Muscle layer of duodenum (tissue), 2 donors: Measurements from ENCODE around the gene WDFY3.

Source experiments
- H3K27ac ChIP-seq: one replicate; pipeline ENCODE4 v1.7.0; 2013; ENCODE audit warnings: mild to moderate bottlenecking, low read length
- H3K27me3 ChIP-seq: one replicate; pipeline ENCODE4 v1.7.0; 2013; ENCODE audit warnings: low read depth, mild to moderate bottlenecking, control low read depth, low read length
- H3K36me3 ChIP-seq, 2 donors: one replicate each; pipeline ENCODE4 v1.7.0; 2013; ENCODE audit warnings: low read length in 2 of 2, control low read depth in 1 of 2, mild to moderate bottlenecking in 1 of 2; ENCODE audit not compliant: insufficient read depth in 2 of 2, control insufficient read depth in 1 of 2
- H3K4me1 ChIP-seq, 2 donors: one replicate each; pipeline ENCODE4 v1.7.0; 2013; ENCODE audit warnings: low read length in 2 of 2, mild to moderate bottlenecking in 2 of 2, control low read depth in 1 of 2, moderate library complexity in 1 of 2; ENCODE audit not compliant: insufficient read depth in 2 of 2, control insufficient read depth in 1 of 2
- H3K4me3 ChIP-seq, 2 donors: one replicate each; pipeline ENCODE4 v1.7.0; 2013; ENCODE audit warnings: low read length in 2 of 2, low read depth in 1 of 2, mild to moderate bottlenecking in 1 of 2
- H3K9me3 ChIP-seq, 2 donors: one replicate each; pipeline ENCODE4 v1.7.0; 2013; ENCODE audit warnings: low read length in 2 of 2, control low read depth in 1 of 2, mild to moderate bottlenecking in 1 of 2; ENCODE audit not compliant: control insufficient read depth in 1 of 2
- donor health status: healthy.

WDFY3 gene

DNA sequence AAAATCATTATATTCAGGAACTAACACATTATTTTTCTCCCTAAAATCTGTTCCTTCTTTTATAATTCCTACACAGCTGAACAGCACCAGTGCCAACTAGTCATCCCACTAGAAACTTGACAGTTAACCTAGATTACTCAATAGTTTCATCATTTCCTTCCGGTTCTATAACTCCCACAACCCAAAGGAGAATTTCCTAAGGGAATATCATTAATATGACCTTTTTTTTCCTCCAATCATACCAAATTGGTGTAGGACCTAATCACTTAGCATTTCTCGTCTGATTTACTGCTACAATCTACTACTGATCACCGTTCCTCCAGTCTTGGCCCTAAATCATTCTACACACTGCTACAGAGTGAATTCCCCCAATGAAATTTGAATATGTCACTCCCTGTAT lies 45.9 kb downstream of the WDFY3 start:
- Histone ChIP-seq H3K27me3 (no peaks in the 10 kb centered on the region), H3K4me3 (no peak overlapping the region), H3K9me3 (no peaks in the 10 kb centered on the region), H3K4me1 (peaks cover 0 to 9% of the 10 kb centered on the region in 2 donors), H3K27ac (no peak overlapping the region), H3K36me3 (no peaks in the 10 kb centered on the region)

DNA sequence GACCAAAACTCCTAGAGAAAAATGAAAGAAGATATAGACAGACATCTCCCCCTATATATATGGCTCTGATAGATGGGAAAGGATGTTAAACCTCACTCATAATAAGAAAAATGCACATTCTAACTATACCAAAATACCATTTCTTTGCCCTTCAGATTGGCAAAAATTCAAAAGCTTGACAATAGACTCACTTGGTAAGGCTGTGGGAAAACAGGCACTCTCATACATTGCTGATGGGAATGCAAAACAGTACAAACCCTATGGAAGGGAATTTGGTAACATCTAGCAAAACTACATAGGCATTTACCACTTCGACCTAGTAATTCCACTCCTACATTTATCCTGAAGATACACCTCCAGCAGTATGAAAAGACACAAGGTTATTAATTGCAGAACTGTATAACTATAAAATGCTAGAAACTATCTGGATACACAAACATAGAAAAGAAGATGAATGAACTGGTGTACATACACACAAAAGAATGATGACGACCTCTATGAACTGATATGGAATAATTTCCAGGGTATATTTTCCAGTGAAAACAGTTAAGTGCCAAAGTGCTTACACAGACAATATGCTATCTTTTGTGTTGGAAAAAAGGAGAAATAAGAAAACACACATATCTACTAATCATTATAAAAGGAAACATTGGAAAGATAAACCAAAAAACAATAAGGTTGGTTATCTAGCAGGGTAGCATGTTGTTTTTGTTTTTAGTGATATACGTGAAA lies 48.5 kb downstream of the WDFY3 start:
- Histone ChIP-seq H3K27ac (no peak overlapping the region), H3K36me3 (peaks cover 0 to 7% of the 10 kb centered on the region in 2 donors), H3K27me3 (no peaks in the 10 kb centered on the region), H3K9me3 (no peaks in the 10 kb centered on the region), H3K4me3 (no peak overlapping the region), H3K4me1 (peaks cover 0 to 19% of the 10 kb centered on the region in 2 donors)

DNA sequence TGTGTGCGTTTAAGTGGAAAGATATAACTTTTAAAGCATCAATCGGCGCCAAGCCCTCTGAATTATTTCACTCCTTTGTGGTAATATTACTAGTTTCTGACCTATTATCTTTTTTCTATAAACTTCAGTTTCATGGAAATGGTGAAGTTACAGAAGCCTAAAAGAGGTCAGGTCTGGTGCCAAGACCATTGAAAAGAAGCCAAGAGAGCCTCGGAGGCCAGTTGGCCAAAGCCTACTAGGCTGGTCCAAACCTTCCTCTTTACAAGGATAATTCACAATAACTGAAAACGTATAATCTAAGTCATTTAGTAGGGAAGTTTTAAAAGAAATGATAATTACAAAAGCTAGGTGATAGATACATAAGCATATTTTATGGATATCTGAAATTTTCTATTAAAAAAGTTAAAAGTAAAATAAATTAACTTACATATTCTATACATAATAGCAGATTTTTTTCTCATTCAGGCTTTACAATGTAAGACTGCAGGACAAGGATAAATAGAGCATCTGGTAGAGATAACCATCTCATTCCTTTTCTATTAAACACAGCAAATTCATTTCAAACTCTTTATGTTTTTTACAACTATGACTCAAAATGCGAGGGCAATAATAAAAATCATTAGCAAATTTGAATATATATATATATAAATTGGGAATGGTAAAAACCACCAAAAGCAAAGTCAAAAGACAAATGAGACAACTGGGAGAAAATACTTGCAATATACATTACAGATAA lies 49.2 kb downstream of the WDFY3 start:
- peaks cover 0 to 19% of the 10 kb centered on the region in 2 donors for H3K4me1 ChIP-seq
- no peak overlapping the region for H3K4me3 ChIP-seq
- H3K9me3 ChIP-seq = no peaks in the 10 kb centered on the region
- H3K27ac ChIP-seq = no peak overlapping the region
- peaks cover 0 to 8% of the 10 kb centered on the region in 2 donors for H3K36me3 ChIP-seq
- no peaks in the 10 kb centered on the region for H3K27me3 ChIP-seq

DNA sequence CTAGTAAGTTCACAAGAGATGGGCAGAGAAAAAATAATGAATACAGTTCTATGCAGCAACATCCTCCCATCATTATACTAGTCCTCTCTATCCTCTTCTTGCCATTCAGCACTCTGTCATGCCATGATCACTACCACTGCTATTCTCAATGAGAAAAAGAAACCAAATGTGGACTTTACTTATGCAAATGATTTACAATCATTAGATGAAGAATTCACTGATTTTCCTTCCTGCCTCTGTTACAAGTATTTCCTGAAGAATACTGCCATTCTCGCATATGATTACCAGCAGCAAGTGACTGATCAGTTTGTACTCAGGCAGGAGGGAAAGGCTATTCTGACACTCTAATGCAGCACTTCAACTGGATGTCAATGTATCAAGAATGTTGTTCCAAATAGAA lies 50.3 kb downstream of the WDFY3 start:
- no peaks in the 10 kb centered on the region for H3K27me3 ChIP-seq
- H3K4me3 ChIP-seq = no peak overlapping the region
- peaks cover 0 to 8% of the 10 kb centered on the region in 2 donors for H3K36me3 ChIP-seq
- no peak overlapping the region for H3K27ac ChIP-seq
- H3K4me1 ChIP-seq = peaks cover 0 to 19% of the 10 kb centered on the region in 2 donors
- H3K9me3 ChIP-seq = no peaks in the 10 kb centered on the region

DNA sequence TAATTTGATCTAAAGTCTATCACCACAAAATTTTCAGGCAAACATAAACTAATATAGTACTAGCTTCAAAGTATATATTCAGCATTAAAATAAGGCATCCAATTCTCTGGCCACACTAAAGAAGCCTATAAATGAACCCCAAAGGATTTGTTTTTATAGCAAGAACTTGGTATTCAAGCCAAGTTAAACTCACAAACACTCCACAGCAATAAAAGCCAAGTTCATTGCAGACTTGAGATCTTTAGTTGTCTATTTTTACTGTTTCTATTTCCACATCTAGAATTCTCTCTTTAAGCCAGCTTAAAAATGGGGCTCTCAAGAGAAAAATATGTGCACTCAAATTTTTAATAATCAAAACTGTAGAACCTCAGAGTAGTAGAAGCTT lies 51.1 kb downstream of the WDFY3 start:
- H3K4me3 ChIP-seq = no peak overlapping the region
- H3K4me1 ChIP-seq = peaks cover 0 to 19% of the 10 kb centered on the region in 2 donors
- no peak overlapping the region for H3K27ac ChIP-seq
- peaks cover 0 to 8% of the 10 kb centered on the region in 2 donors for H3K36me3 ChIP-seq
- H3K9me3 ChIP-seq = no peaks in the 10 kb centered on the region
- no peaks in the 10 kb centered on the region for H3K27me3 ChIP-seq

DNA sequence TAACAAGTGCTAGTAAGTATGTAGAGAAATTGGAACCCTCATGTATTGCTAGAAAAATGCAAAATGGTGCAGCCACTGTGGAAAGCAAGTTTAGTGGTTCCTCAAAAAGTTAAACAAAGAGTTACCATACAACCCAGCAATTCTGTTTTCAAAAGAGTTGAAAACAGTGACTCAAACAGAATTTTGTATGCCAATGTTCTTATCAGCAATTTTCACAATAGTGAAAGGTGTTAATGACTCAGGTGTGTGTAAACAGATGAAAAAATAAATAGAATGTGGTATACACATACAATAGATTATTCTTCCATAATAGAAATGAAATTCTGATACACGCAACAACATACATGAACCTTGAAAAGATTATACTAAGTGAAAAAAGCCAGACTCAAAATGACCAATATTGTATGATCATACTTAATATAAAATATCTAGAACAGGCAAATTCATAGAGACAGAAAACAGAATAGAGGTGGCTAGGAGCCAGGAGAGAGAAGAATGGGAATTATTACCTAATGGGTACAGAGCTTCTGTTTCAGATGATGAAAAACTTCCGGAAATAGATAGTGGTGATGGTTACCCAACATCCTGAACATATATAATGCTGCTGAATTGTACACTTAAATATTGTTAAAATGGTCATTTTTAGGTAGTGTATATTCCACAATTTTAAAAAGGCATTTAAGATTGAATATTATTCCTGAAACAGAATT lies 51.6 kb downstream of the WDFY3 start:
- H3K27ac ChIP-seq = no peak overlapping the region
- H3K4me1 ChIP-seq = peaks cover 0 to 19% of the 10 kb centered on the region in 2 donors

DNA sequence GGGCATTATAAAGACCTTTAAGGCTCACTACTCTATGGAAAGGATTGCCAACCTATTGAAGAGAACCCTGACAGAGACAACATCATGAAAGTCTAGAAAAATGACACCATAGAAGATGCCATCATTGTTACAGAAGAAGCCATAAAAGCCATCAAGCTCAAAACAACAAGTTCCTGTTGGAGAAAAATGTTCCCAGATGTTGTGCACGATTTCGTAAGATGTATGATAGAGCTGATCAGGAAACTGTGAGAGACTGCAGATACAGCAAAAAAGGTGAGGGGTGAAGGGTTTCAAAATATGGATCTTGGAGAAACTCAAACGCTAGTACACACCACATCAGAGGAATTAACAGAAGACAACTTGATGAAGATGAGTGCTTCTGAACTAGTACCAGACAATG lies 53.3 kb downstream of the WDFY3 start:
- H3K27ac ChIP-seq = no peak overlapping the region
- H3K27me3 ChIP-seq = no peaks in the 10 kb centered on the region
- H3K9me3 ChIP-seq = no peaks in the 10 kb centered on the region
- peaks cover 0 to 19% of the 10 kb centered on the region in 2 donors for H3K4me1 ChIP-seq
- peaks cover 0 to 8% of the 10 kb centered on the region in 2 donors for H3K36me3 ChIP-seq
- no peak overlapping the region for H3K4me3 ChIP-seq

More for the DNA sequence above, 51.6 kb downstream of the WDFY3 start:
- H3K9me3 ChIP-seq = no peaks in the 10 kb centered on the region
- H3K4me3 ChIP-seq = no peak overlapping the region
- H3K36me3 ChIP-seq = peaks cover 0 to 8% of the 10 kb centered on the region in 2 donors
- H3K27me3 ChIP-seq = no peaks in the 10 kb centered on the region

DNA sequence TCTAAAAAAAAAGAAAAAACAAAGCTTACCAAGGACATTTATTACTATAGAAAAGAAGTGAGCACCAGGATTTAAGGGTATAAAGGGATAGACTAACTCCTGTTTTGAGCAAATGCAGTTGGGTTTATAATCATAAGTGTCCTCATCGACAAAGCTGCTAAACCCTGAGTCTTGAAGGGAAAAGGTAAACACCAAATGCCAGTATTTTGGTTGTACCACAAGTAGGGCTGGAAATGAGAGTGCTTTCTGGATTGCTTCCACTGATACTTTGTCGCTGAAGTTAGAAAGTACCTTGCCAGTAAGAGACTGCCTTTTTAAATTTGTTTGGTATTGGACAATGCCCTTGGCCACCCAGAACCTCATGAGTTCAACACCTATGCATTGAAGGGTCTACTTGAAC lies 53.7 kb downstream of the WDFY3 start:
- Histone ChIP-seq H3K9me3 (no peaks in the 10 kb centered on the region), H3K4me3 (no peak overlapping the region), H3K27ac (no peak overlapping the region), H3K4me1 (peaks cover 0 to 19% of the 10 kb centered on the region in 2 donors), H3K27me3 (no peaks in the 10 kb centered on the region), H3K36me3 (peaks cover 0 to 8% of the 10 kb centered on the region in 2 donors)

DNA sequence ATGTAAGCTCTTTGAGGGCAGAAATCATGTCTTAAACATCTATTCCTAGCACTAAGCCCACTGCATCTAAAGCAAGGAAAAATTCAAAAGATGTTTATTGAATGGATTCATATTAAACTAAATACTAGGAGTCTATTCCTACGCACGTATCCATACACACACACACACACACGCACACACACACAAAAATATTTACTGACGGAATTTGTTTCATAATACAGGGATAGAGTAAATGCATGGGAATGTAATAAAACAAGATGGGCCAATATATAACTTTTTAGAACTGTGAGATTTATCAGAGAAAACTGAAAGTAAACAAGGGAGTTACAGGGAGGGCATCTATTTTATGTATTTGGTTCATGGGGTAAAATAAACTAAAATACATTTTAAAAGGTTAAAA lies 57.6 kb downstream of the WDFY3 start:
- H3K36me3 ChIP-seq = peaks cover 0 to 8% of the 10 kb centered on the region in 2 donors

DNA sequence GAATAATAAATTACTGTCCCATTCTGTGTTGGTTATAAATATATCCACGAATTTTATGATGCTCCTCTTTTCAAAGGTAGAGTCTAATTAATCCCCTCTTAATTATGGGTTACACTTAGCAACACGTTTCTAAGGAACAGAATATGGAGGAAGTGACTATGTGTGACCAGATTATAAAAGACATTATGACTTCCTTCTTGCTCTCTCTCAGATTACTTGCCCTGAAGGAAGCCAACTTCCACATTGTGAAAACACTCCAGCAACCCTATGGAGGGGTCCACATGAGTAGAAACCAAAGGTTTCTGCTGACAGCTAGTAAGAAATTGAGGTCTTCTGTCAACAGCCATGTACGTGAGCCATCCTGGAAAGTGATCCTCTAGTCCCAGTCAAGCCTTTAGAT lies 59.3 kb downstream of the WDFY3 start:
- no peaks in the 10 kb centered on the region for H3K4me1 ChIP-seq
- no peaks in the 10 kb centered on the region for H3K36me3 ChIP-seq
- H3K4me3 ChIP-seq = no peak overlapping the region
- no peak overlapping the region for H3K27ac ChIP-seq
- no peaks in the 10 kb centered on the region for H3K27me3 ChIP-seq
- H3K9me3 ChIP-seq = no peaks in the 10 kb centered on the region

More for the DNA sequence above, 57.6 kb downstream of the WDFY3 start:
- no peak overlapping the region for H3K4me3 ChIP-seq
- H3K27me3 ChIP-seq = no peaks in the 10 kb centered on the region
- H3K4me1 ChIP-seq = no peaks in the 10 kb centered on the region
- H3K9me3 ChIP-seq = no peaks in the 10 kb centered on the region
- no peak overlapping the region for H3K27ac ChIP-seq

DNA sequence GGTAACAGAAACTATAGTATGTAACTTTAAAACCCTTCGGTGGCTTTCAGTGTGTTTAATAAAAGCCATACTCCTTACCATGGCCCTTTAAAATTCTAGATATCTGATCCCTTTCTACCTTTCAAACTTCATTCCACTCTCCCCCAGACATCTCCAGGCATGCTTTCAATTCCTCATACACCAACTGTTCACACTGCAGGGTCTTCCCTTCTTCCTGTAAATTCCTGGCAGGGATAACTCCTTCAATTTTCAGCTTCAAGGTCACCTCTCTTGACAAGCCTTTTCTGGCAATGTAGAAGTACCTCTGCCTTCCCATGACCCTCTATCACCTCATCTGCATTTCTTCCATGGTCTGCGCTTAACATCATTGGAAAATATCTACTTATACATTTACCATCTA lies 60.8 kb downstream of the WDFY3 start:
- Histone ChIP-seq H3K27me3 (no peaks in the 10 kb centered on the region), H3K4me1 (no peaks in the 10 kb centered on the region), H3K36me3 (no peaks in the 10 kb centered on the region), H3K4me3 (no peak overlapping the region), H3K27ac (no peak overlapping the region), H3K9me3 (no peaks in the 10 kb centered on the region)
